ENCODE measurements around the gene COL26A1. TPM values are rescaled to one million over a fixed set of nuclear protein-coding genes. Genes with fewer than 3 reads are reported as not detected.

COL26A1 gene
- total and polyA plus RNA-seq, 2 of the 4 experiments (the other 2 are of a cell fraction), result not detected

- Histone ChIP-seq H2AK5ac (ENCODE audit: low read depth, low read length) (no peak overlapping the region), H2BK20ac (ENCODE audit: low read depth, low read length) (no peak overlapping the region), H2BK15ac (ENCODE audit: low read depth, low read length) (no peak overlapping the region), H3K4ac (ENCODE audit: low read depth, low read length) (no peak overlapping the region), H3K18ac (ENCODE audit: low read depth, low read length) (no peak overlapping the region), H3K79me1 (ENCODE audit: low read depth in 1 of 2, low read length in 2 of 2) (no peaks in the 10 kb centered on the region), H3K9me1 (ENCODE audit: insufficient read depth, low read length) (no peaks in the 10 kb centered on the region), H3K9ac (ENCODE audit: low read depth, low read length) (no peak overlapping the region), H3K36me3 (ENCODE audit: control insufficient read depth, insufficient read depth, low read length) (no peaks in the 10 kb centered on the region), H4K5ac (ENCODE audit: low read depth, low read length) (no peak overlapping the region), H2BK5ac (ENCODE audit: low read depth, low read length, poor library complexity, severe bottlenecking) (no peak overlapping the region), H2AK9ac (replicated peaks; ENCODE audit: low read depth, low read length, poor library complexity) (no peak overlapping the region), H3K23ac (ENCODE audit: low read depth, low read length) (no peak overlapping the region), H3K27ac (ENCODE audit: insufficient read depth, low read length) (no peak overlapping the region), H4K20me1 (ENCODE audit: insufficient read depth, low read length) (no peaks in the 10 kb centered on the region; the same call in 1 of the 2 replicates), H2AFZ (replicated peaks; ENCODE audit: low read length, poor library complexity) (no peak overlapping the region), H2BK120ac (ENCODE audit: low read depth, low read length) (no peak overlapping the region), H3K4me1 (ENCODE audit: control insufficient read depth, insufficient read depth, low read length) (no peaks in the 10 kb centered on the region), H4K91ac (ENCODE audit: insufficient read depth, low read depth, low read length) (no peak overlapping the region), H3K4me3 (ENCODE audit: insufficient read depth, low read depth, low read length) (no peak overlapping the region), H3K9me3 (ENCODE audit: control insufficient read depth, insufficient read depth, low read length) (no peaks in the 10 kb centered on the region), H3K56ac (ENCODE audit: extremely low read depth, insufficient read depth, low read length) (no peak overlapping the region), H3K14ac (replicated peaks; ENCODE audit: low read depth, low read length) (no peak overlapping the region), H3K4me2 (ENCODE audit: low read depth, low read length) (no peak overlapping the region), H3K27me3 (ENCODE audit: control insufficient read depth, insufficient read depth, low read length) (peaks cover 40% of the 10 kb centered on the region), H4K8ac (ENCODE audit: low read depth in 2 of 2, low read length in 2 of 2) (no peak overlapping the region)
- in situ Hi-C loops (cut with MboI; ENCODE audit: low sequenced_read_pairs) (no loop called here), dilution Hi-C loops (cut with HindIII; ENCODE audit: low sequenced_read_pairs, unreplicated experiment) (no loop called here), intact Hi-C loops (cut with micrococcal nuclease) (no loop called here)
- WGBS, 2 experiments (ENCODE audit: extremely low coverage in 2 of 2, insufficient read length in 1 of 2), result 64% methylated on average over 6 of the region's 15 CpGs; no CpG with 5 or more reads in 1 of the 2 experiments
- ChIA-PET POLR2A (ENCODE audit: unreplicated experiment) (no interaction called here), CTCF (no interaction called here)
- no TSS peak for BruUV-seq (replicated peaks)
- DNase-seq, result no peak
- TF ChIP-seq ELK1 (IDR thresholded peaks at IDR 0.05; ENCODE audit: borderline replicate concordance, low read depth, low read length), result no peak
- no peak for TF ChIP-seq CEBPB (IDR thresholded peaks at IDR 0.05; ENCODE audit: low read depth, low read length)
- TF ChIP-seq MXI1 (IDR thresholded peaks at IDR 0.05; ENCODE audit: borderline replicate concordance, low read depth, low read length), result no peak
- TF ChIP-seq, protein P1, sequence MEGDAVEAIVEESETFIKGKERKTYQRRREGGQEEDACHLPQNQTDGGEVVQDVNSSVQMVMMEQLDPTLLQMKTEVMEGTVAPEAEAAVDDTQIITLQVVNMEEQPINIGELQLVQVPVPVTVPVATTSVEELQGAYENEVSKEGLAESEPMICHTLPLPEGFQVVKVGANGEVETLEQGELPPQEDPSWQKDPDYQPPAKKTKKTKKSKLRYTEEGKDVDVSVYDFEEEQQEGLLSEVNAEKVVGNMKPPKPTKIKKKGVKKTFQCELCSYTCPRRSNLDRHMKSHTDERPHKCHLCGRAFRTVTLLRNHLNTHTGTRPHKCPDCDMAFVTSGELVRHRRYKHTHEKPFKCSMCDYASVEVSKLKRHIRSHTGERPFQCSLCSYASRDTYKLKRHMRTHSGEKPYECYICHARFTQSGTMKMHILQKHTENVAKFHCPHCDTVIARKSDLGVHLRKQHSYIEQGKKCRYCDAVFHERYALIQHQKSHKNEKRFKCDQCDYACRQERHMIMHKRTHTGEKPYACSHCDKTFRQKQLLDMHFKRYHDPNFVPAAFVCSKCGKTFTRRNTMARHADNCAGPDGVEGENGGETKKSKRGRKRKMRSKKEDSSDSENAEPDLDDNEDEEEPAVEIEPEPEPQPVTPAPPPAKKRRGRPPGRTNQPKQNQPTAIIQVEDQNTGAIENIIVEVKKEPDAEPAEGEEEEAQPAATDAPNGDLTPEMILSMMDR (conservative IDR thresholded peaks at IDR 0.05; ENCODE audit: low read depth, low read length), result no peak
- no peak for TF ChIP-seq RCOR1 (IDR thresholded peaks at IDR 0.05; ENCODE audit: insufficient replicate concordance, low read length)
- TF ChIP-seq USF2 (IDR thresholded peaks at IDR 0.05; ENCODE audit: low read depth, low read length), result no peak
- no peak for ATAC-seq (ENCODE audit: low read depth)
Observed at GRCh38 chr7:101436221-101436735, 73.6 kb downstream of the COL26A1 start.
